Mesendoderm (in vitro differentiated cells): ENCODE data around the gene OPA1.

ENCODE experiments used
- DNase-seq: peaks from one replicate; pipeline ENCODE4 v3.0.0; 2013
- H2AK5ac ChIP-seq: 2 replicates; pipeline ENCODE4 v1.6.1; 2013; ENCODE audit warnings: low read length, inconsistent platforms
- H2BK120ac ChIP-seq: 2 replicates; pipeline ENCODE4 v1.6.1; 2013; ENCODE audit warnings: low read depth, mild to moderate bottlenecking, low read length, moderate library complexity, mixed read lengths
- H2BK15ac ChIP-seq: replicated peaks from 2 replicates; pipeline ENCODE4 v1.6.1; 2013; ENCODE audit warnings: low read depth, mild to moderate bottlenecking, moderate library complexity
- H2BK5ac ChIP-seq: 2 replicates; pipeline ENCODE4 v1.6.1; 2013; ENCODE audit warnings: low read length, inconsistent platforms
- H3K18ac ChIP-seq: 2 replicates; pipeline ENCODE4 v1.6.1; 2013; ENCODE audit warnings: mild to moderate bottlenecking, low read length, mixed read lengths
- H3K23ac ChIP-seq: one replicate; pipeline ENCODE4 v1.6.1; 2013; ENCODE audit warnings: low read length
- H3K27ac ChIP-seq: 2 replicates; pipeline ENCODE4 v1.5.1; 2013; ENCODE audit warnings: low read depth, mild to moderate bottlenecking, inconsistent platforms, low read length, moderate library complexity
- H3K27me3 ChIP-seq: 2 replicates; pipeline ENCODE4 v1.6.1; 2013; ENCODE audit warnings: low read length, control low read depth, mild to moderate bottlenecking, inconsistent platforms; ENCODE audit not compliant: insufficient read depth, poor library complexity
- H3K36me3 ChIP-seq: 2 replicates; pipeline ENCODE4 v1.6.1; 2013; ENCODE audit warnings: low read length, inconsistent platforms; ENCODE audit not compliant: control insufficient read depth, insufficient read depth
- H3K4ac ChIP-seq: one replicate; pipeline ENCODE4 v1.6.1; 2013; ENCODE audit warnings: low read depth, mild to moderate bottlenecking, low read length, moderate library complexity
- H3K4me1 ChIP-seq: 2 replicates; pipeline ENCODE4 v1.6.1; 2013; ENCODE audit warnings: low read depth, low read length, inconsistent platforms; ENCODE audit not compliant: control insufficient read depth
- H3K4me2 ChIP-seq: 2 replicates; pipeline ENCODE4 v1.6.1; 2013; ENCODE audit warnings: low read length
- H3K4me3 ChIP-seq: 2 replicates; pipeline ENCODE4 v1.5.1; 2013; ENCODE audit warnings: mild to moderate bottlenecking, low read length
- H3K56ac ChIP-seq: one replicate; pipeline ENCODE4 v1.6.1; 2013; ENCODE audit warnings: low read length
- H3K79me1 ChIP-seq: 2 replicates; pipeline ENCODE4 v1.6.1; 2013; ENCODE audit warnings: low read length, inconsistent platforms
- H3K79me2 ChIP-seq: 2 replicates; pipeline ENCODE4 v1.6.1; 2013; ENCODE audit warnings: mild to moderate bottlenecking, low read length; ENCODE audit not compliant: control insufficient read depth, insufficient read depth
- H3K9ac ChIP-seq: 2 replicates; pipeline ENCODE4 v1.6.1; 2013; ENCODE audit warnings: low read length, inconsistent platforms
- H4K5ac ChIP-seq: one replicate; pipeline ENCODE4 v1.6.1; 2013; ENCODE audit warnings: low read length
- H4K8ac ChIP-seq: one replicate; pipeline ENCODE4 v1.6.1; 2013; ENCODE audit warnings: low read depth, mild to moderate bottlenecking, control low read depth, low read length, moderate library complexity
- WGBS: extraction: QIAGEN DNeasy Blood & Tissue Kit; methylation state at CpG from one replicate; pipeline ENCODE4 v1.1.7; 2013; ENCODE audit warnings: low lambda C conversion rate, missing lambda C conversion rate; ENCODE audit not compliant: insufficient coverage; ENCODE audit errors: extremely low coverage; 5-methylcytosine and 5-hydroxymethylcytosine counted together

The OPA1 gene

GRCh38 chr3:193574488-193575070, 18.4 kb upstream of the OPA1 start:
- Histone ChIP-seq H3K9ac (no peak overlapping the region), H3K79me2 (no peaks in the 10 kb centered on the region), H3K4me2 (no peak overlapping the region), H2BK120ac (no peak overlapping the region), H2BK15ac (no peak overlapping the region), H3K27me3 (no peaks in the 10 kb centered on the region), H2BK5ac (no peak overlapping the region), H3K79me1 (no peaks in the 10 kb centered on the region), H3K27ac (no peak overlapping the region), H2AK5ac (no peak overlapping the region), H3K4ac (no peak overlapping the region), H3K56ac (no peak overlapping the region), H4K8ac (no peak overlapping the region), H3K4me3 (no peak overlapping the region), H3K18ac (no peak overlapping the region), H3K4me1 (no peaks in the 10 kb centered on the region), H3K23ac (no peak overlapping the region), H3K36me3 (no peaks in the 10 kb centered on the region), H4K5ac (no peak overlapping the region)
- WGBS = 100% methylated on average over 1 of the region's 2 CpGs
- no peak for DNase-seq

GRCh38 chr3:193585530-193585929, 7.5 kb upstream of the OPA1 start:
- H2BK120ac ChIP-seq = no peak overlapping the region
- no peak overlapping the region for H3K27ac ChIP-seq
- no peaks in the 10 kb centered on the region for H3K4me1 ChIP-seq
- WGBS = no CpG with 5 or more reads among the region's 9 CpGs
- no peaks in the 10 kb centered on the region for H3K79me2 ChIP-seq
- no peak overlapping the region for H3K23ac ChIP-seq
- no peak overlapping the region for H3K4me2 ChIP-seq
- no peak overlapping the region for H4K5ac ChIP-seq
- H3K79me1 ChIP-seq = no peaks in the 10 kb centered on the region
- no peaks in the 10 kb centered on the region for H3K27me3 ChIP-seq
- H4K8ac ChIP-seq = no peak overlapping the region
- no peak overlapping the region for H3K9ac ChIP-seq
- H2BK5ac ChIP-seq = no peak overlapping the region
- H3K4ac ChIP-seq = no peak overlapping the region
- no peak overlapping the region for H3K4me3 ChIP-seq
- DNase-seq = no peak
- no peak overlapping the region for H2BK15ac ChIP-seq
- H3K18ac ChIP-seq = no peak overlapping the region
- H3K36me3 ChIP-seq = no peaks in the 10 kb centered on the region
- H2AK5ac ChIP-seq = no peak overlapping the region
- no peak overlapping the region for H3K56ac ChIP-seq

GRCh38 chr3:193586526-193586925, 6.5 kb upstream of the OPA1 start:
- H3K27ac ChIP-seq = no peak overlapping the region
- H4K5ac ChIP-seq = no peak overlapping the region
- H2BK5ac ChIP-seq = no peak overlapping the region
- H3K4me1 ChIP-seq = no peaks in the 10 kb centered on the region
- H4K8ac ChIP-seq = no peak overlapping the region
- no peaks in the 10 kb centered on the region for H3K79me1 ChIP-seq
- DNase-seq = no peak
- no peak overlapping the region for H3K18ac ChIP-seq
- no peak overlapping the region for H3K9ac ChIP-seq
- H3K36me3 ChIP-seq = no peaks in the 10 kb centered on the region
- H3K4ac ChIP-seq = no peak overlapping the region
- H3K23ac ChIP-seq = no peak overlapping the region
- no peak overlapping the region for H3K4me3 ChIP-seq
- no peak overlapping the region for H2BK15ac ChIP-seq
- H2AK5ac ChIP-seq = no peak overlapping the region
- H2BK120ac ChIP-seq = no peak overlapping the region
- H3K27me3 ChIP-seq = no peaks in the 10 kb centered on the region
- H3K4me2 ChIP-seq = no peak overlapping the region
- no peak overlapping the region for H3K56ac ChIP-seq
- H3K79me2 ChIP-seq = no peaks in the 10 kb centered on the region

GRCh38 chr3:193589129-193589528, 3.9 kb upstream of the OPA1 start:
- Histone ChIP-seq H3K9ac (no peak overlapping the region), H3K56ac (no peak overlapping the region), H2BK5ac (no peak overlapping the region), H4K5ac (no peak overlapping the region), H2BK120ac (no peak overlapping the region), H3K18ac (no peak overlapping the region), H2BK15ac (no peak overlapping the region), H3K23ac (no peak overlapping the region), H3K36me3 (no peaks in the 10 kb centered on the region), H3K27me3 (no peaks in the 10 kb centered on the region), H3K4me3 (no peak overlapping the region), H3K27ac (no peak overlapping the region), H3K79me2 (peaks cover 6% of the 10 kb centered on the region), H2AK5ac (no peak overlapping the region), H3K4ac (no peak overlapping the region), H4K8ac (no peak overlapping the region), H3K4me2 (no peak overlapping the region), H3K4me1 (peaks cover 2% of the 10 kb centered on the region), H3K79me1 (peaks cover 4% of the 10 kb centered on the region)
- no peak for DNase-seq
- 100% methylated on average over 1 of the region's 1 CpG for WGBS

- H2AK5ac ChIP-seq = no peak overlapping the region
- H3K27me3 ChIP-seq = no peaks in the 10 kb centered on the region
- peaks cover 4% of the 10 kb centered on the region for H3K79me1 ChIP-seq
- no peak overlapping the region for H4K8ac ChIP-seq
- H3K36me3 ChIP-seq = no peaks in the 10 kb centered on the region
- H3K79me2 ChIP-seq = peaks cover 10% of the 10 kb centered on the region
- H3K4ac ChIP-seq = no peak overlapping the region
- H3K23ac ChIP-seq = no peak overlapping the region
- H3K4me3 ChIP-seq = no peak overlapping the region
- H3K4me1 ChIP-seq = peaks cover 2% of the 10 kb centered on the region
- H2BK120ac ChIP-seq = no peak overlapping the region
- H2BK5ac ChIP-seq = no peak overlapping the region
- H3K9ac ChIP-seq = no peak overlapping the region
- no peak overlapping the region for H3K4me2 ChIP-seq
- WGBS = no CpG with 5 or more reads among the region's 1 CpG
- H3K18ac ChIP-seq = no peak overlapping the region
- no peak overlapping the region for H3K56ac ChIP-seq
- H3K27ac ChIP-seq = no peak overlapping the region
- no peak overlapping the region for H2BK15ac ChIP-seq
- no peak for DNase-seq
- H4K5ac ChIP-seq = no peak overlapping the region
Measured at GRCh38 chr3:193589616-193590015, 3.4 kb upstream of the OPA1 start.

GRCh38 chr3:193590088-193590856, 2.7 kb upstream of the OPA1 start:
- H2AK5ac ChIP-seq = no peak overlapping the region
- no peak overlapping the region for H2BK5ac ChIP-seq
- no peak overlapping the region for H2BK120ac ChIP-seq
- H3K23ac ChIP-seq = no peak overlapping the region
- H4K8ac ChIP-seq = no peak overlapping the region
- no peak overlapping the region for H3K27ac ChIP-seq
- H3K36me3 ChIP-seq = no peaks in the 10 kb centered on the region
- no peak overlapping the region for H4K5ac ChIP-seq
- peaks cover 12% of the 10 kb centered on the region for H3K79me2 ChIP-seq
- DNase-seq = no peak
- no peak overlapping the region for H3K4me2 ChIP-seq
- H3K4ac ChIP-seq = no peak overlapping the region
- no peak overlapping the region for H3K4me3 ChIP-seq
- H3K56ac ChIP-seq = no peak overlapping the region
- WGBS = no CpG with 5 or more reads among the region's 6 CpGs
- H3K27me3 ChIP-seq = no peaks in the 10 kb centered on the region
- H2BK15ac ChIP-seq = no peak overlapping the region
- peaks cover 4% of the 10 kb centered on the region for H3K79me1 ChIP-seq
- peaks cover 2% of the 10 kb centered on the region for H3K4me1 ChIP-seq
- H3K18ac ChIP-seq = no peak overlapping the region
- H3K9ac ChIP-seq = no peak overlapping the region
